Effector CD4-positive, alpha-beta T cell (primary cell): ENCODE results near the gene DMRTC2.
"Not testable (repeated sequence)": the region's sequence is repeated elsewhere in the genome, so short reads cannot be mapped to it uniquely, and the experiment has no call there.

Source experiments
- DNase-seq: peaks from one replicate; pipeline ENCODE4 v3.0.0-alpha.2; 2020

The DMRTC2 gene

DNA sequence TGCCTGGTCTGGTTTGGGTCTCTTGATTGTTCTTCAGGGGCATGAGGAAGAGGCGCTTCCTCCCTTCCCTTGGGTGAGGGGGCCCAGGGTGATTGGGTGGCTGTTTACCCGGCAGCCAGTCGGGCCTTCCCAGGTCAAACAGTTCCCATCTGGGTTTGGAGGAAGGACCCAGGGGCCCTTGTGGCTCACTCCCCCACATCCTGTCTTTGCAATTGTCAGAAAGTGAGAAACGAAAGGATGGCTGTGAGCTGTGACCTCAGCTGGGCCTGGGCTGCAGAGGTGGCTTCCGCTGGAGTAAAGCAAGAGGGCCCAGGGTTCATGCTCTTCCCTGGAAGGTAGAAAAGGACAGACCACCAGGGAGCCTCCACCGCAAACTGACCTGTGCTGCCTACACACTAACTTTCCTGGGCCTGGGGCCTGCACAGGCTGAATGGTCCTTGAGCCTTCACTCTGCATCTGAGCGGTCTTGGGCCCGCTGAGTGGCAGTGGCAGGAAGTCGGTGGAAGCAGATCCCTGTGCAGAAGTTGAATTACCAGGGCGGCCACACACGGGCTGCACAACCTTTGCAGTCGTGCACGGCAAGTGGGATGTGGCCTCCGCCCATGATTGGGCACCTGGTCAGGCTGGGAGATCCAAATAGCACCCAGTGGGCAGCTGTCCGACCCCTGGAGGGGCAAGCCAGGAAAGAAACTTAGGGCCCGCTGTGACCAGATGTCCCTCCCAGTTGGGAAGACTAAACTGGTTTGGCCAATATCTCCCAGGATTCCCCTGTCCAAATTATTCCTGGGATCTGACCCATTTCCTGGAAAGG lies 26.9 kb downstream of the DMRTC2 start:
- DNase-seq, result peak; percentile 47

DNA sequence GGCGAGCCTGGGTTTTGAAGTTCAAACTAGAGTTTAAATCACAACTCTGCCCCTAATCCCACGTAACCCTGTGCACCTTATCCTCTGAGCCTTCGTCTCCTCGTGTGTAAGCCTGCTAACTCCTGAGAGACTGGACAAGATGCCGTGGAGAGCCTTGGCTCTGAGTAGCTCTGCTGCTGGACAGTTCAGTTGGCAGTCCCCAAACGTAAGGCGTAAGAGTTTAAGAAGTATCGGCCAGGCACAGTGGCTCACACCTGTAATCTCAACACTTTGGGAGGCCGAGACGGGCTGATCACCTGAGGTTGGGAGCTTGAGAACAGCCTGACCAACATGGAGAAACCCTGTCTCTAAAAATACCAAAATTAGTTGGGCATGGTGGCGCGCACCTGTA lies 27.5 kb downstream of the DMRTC2 start:
- DNase-seq, result no peak

DNA sequence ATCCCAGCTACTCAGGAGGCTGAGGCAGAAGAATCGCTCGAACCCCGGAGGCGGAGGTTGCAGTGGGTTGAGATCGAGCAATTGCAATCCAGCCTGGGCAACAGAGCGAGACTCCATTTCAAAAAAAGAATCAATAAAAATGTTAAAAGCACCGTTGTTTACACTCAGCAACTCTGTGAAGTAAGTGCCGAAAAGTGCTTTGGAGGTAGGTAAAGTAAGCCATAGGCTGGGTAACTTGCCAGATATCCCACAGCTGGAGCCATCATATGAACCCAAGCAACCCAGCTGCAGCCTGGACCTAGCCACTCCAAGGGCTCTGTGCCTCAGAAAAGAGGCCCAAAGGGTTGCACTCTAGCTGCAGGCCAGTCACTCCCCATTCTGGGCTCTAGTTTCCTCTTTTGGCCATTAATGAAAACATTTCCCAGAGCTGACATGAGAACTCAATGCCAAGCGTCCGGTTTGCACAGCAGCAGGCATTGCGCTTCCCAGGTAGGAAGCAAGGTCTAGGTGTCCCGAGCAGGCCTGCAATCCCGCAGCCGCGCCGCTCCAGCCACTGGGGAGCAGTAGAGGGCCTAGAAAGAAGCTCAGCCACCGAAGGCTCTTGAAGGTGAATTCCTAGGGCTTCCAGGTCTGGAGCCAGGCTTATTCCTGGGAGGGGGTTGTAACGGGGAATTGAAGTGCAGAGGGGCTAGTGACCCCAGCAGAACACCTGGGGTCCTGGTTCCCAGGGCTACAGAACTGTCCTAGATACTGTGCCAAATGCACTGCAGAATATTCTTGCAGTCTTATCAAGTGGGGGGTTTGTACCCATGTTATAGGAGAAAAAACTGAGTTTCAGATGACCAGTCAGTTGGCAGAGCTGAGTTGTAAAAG lies 28.2 kb downstream of the DMRTC2 start:
- peak; percentile 64 for DNase-seq

DNA sequence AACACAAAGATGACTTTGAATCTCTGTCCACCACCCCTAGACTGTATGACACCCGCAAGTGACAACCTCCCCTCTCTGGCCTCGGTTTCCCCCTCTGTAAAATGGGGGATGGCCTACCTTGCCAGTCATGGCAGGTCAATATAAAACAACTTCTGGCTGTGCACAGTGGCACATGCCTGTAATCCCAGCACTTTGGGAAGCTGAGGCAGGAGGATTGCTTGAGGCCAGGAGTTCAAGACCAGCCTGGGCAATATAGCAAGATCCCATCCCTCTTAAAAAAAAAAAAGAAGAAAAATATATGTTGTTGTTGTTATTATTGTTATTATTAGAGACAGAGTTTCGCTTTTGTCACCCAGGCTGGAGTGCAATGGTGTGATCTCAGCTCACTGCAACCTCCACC lies 31.1 kb downstream of the DMRTC2 start:
- DNase-seq, result not testable (repeated sequence)

DNA sequence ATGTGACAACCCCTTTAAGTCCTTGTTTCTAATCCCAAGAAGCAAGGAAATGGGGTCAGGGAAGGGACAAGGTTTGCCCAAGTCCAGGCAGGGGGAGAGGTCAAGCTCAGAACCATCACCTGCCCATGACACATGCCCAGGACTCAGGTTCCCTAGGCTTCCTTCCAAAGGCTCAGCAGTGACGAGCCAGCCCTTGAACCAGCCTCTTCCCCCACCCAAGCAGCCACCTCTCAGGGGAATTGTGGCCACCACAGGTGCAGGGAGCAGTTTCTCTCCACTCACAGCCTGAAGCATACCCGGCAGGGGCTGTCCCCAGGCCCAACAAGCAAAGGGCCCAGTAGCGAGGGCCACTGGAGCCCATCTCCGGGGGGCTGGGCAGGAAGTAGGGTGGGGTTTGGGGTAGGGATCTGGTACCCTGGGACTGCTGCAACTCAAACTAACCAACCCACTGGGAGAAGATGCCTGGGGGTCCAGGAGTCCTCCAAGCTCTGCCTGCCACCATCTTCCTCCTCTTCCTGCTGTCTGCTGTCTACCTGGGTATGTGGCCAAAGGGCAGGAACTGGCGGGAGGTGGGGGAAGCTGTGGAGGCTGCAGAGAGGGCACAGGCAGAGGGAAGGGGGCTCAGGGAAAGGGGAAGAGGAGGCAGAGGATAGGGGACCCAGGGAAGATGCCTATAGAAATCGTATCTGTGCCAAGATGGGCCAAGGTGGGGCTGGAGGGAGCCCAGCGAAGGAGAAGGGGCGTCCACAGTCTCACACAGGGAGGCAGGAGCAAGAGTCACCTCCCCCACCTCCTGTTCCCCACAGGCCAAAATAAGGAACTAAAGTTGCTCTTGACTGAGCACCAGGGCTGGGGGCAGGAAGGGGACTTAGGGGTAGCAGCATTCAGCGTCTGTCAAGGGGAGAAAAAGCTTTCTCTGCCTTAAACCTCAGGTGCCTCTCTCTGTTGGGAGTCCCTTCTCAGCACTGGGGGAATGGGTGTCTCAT lies 32.3 kb downstream of the DMRTC2 start, which contains the start of gene CD79A:
CD79A (plus strand) TSS at position 433 of the 986 bp plus-strand sequence; CDS start at position 459, 26 bp downstream.
- no peak for DNase-seq

DNA sequence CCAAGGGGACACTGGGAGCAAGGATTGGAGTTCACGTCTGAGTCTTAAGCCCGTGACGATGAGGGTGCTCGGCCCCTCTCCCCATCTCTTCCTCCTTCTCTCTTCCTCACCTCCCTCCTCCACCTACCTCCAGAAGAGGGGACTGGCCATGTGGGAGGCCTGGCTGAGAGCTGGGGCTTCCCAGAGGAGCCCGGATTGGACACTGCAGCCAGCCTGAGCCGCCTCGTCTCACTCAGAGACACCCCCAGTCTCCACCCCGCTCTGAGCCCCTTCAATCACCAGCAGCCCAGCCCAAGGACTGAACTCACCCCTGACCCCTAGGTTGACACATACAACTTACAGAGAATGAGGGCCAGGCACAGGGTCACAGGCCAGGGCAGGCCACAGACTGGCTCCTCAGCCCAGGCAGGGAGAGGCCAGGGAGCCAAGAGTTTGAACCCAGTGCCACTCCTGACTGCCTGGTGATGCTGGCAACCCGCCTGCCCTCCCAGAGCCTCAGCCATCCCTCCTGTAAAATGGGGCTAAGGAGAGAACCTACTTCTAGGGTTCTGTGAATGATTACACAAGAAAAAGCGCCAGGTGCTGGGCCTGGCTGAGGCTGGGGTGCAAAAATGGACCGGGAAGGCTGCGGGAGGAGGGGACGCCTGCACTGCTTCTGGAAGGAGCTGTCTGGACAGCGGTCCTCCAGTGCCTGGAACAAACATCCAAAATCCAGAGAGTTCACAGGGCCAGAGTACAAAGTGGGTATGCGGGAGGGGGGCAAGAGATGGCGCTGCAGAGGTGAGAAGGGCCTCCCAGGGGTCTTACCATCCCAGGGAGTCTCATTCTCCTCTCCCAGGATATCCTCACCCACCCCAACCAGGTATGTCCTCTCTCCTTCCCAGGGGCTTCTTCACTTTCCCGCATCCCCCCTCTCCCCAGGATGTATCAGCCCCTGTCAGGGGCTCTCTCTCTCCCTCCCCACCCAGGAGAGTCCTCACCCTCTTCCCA lies 33.4 kb downstream of the DMRTC2 start:
- DNase-seq, result no peak

DNA sequence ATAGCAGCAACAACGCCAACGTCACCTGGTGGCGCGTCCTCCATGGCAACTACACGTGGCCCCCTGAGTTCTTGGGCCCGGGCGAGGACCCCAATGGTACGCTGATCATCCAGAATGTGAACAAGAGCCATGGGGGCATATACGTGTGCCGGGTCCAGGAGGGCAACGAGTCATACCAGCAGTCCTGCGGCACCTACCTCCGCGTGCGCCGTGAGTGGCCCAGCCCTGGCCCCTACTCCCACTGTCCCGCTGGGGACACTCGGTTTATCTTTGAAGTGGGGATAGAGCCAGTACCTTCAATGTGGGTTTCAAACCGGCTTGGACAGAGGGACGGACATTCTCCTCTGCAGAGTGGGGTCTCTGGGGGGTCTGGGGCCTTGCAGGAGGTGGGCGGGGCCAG lies 34.2 kb downstream of the DMRTC2 start:
- no peak for DNase-seq

DNA sequence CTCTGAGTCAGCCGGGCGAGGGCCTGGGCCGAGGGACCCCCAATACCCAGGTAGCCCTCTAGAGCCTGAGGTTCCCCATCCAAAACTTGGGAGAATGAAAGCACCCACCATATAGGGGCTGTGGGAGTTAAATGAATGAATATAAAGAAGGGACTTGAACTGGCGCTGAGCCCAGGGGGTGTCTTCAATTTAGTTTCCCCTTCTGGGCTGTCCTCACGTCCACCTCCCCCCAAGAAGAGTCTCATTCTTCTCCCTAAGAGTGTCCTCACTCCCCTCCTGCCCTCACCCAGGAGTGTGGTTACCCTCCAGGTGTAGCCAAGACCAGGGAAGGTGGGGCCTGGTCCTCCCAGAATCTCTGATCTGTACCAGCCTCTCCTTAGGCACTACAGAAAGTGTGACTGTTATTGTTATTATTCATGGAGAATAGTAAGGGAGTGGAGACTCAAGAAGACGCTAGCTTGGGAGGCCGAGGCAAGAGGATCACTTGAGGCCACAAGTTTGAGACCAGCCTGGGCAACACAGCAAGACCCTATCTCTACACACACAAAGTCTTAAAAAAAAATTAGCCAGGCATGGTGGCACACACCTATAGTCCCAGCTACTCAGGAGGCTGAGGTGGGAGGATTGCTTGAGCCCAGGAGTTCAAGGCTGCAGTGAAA lies 35.0 kb downstream of the DMRTC2 start:
- no peak for DNase-seq

DNA sequence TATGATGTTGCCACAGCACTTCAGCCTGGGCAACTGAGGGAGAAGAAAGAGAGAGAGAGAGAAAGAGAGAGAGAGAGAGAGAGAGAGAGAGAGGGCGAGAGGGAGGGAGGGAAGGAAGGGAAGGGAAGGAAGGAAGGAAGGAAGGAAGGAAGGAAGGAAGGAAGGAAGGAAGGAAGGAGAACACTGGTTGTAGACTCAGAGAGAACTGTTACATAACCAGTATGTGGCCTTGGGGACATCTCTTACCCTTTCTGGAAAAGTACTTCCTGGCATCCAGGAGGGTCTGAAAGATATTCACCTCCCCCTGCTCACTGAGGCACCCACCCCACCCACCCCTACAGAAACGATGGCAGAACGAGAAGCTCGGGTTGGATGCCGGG lies 35.5 kb downstream of the DMRTC2 start:
- DNase-seq, result no peak

DNA sequence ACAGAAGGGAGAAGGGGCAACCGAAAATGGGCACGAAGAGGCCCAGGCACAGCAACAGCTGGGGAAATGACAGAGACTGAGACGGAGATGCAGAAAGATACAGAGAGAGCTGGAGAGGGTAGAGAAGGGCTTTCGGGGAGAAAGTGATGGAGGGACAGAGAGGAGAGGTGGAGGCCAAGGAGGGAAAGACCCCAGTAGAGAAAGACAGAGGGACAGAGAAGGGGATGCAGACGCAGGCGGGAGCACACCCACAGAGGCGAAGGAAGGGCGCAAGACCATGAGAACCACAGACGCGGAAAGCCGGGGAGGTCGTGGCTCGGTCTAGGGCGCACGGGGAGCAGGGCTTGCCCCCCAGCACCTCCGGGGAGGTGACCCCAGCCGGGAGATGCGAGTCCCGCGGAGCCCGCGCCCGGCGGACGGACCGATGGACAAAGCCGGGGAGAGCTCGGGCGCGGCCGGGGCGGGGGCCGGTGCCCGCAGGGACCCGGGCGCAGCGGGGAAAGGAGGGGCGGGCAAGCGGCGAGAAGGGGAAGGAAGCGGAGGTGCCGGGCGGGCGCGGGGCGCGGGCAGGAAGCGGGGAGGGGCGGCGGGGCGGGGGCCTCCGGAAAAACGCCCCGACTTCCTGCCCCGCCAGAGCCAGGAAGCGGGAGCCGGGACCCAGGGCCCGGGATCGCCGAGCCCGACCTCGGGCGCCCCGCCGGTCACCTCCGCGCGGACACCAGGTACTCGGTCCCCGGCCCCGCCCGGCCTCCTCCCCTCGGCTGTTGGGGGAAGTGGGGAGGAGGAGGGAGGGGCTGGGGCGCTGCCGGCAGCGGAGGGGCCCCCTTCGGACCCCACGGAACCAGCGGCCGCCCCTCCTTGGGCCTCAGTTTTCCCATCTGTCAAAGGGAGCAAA lies 38.0 kb downstream of the DMRTC2 start, which contains the start of gene ARHGEF1:
ARHGEF1 (plus strand) TSS at position 617 of the 895 bp plus-strand sequence. CDS start 4,899 bp downstream, outside the sequence.
- peak; percentile 47 for DNase-seq

DNA sequence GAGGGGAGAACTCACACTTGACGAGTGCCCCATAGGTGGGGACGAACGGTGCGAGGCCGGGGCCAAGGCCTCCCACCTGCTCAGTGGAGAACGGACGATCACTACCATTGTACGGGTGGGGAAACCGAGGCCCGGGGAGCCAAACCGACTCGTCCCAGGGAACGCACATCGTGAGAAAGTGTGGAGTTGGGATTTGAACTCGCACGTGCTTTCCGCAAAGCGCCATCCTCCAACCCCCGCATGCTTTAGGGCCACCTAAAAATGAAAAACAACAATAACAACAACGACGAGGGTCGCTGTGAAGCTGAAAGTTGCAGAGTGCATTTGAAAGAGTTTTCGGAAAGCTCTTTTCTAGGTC lies 38.6 kb downstream of the DMRTC2 start:
- no peak for DNase-seq

DNA sequence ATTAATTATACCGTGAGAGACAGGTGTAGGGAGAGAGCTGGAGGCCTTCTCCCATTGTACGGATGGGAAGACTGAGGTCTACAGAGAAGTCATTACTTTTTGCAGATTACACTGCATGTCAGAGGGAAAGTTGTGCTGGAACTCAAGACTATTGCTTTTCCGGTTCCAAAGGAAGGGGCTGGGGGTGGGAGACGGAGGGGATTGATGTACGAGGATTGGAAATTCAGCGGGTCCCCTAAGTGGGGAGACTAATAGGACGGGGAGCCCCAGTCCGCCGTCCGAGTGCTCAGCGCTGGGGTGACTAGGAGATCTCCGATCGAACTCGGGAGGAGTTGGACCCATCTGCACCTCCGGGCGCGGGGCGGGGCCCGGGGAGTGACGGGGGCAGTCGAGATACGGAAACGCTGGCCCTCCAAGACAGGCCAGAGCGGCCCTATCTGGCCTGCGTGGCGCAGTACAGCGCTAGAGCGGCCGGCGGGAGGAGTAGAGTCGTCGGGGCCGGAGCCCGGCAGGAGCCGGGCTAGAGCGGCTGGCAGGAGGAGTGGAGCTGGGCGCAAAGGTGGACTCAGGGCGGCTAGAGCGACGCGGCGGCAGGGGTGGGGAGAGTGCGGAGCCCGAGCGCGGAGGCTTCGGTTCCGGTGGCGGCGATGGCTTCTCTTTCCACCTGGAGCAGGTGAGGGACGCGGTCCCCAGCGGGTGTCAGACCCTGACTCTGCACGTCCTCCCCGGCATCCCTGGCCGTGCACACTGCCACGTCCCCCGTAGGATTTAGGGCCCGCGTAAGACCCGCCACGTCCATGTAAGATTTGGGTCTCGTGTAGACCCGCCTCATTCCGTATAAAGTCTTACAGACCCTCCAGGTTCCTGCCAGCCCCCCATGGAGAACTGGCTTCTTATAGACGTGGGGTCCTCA lies 39.2 kb downstream of the DMRTC2 start:
- DNase-seq, result peak; percentile 76

DNA sequence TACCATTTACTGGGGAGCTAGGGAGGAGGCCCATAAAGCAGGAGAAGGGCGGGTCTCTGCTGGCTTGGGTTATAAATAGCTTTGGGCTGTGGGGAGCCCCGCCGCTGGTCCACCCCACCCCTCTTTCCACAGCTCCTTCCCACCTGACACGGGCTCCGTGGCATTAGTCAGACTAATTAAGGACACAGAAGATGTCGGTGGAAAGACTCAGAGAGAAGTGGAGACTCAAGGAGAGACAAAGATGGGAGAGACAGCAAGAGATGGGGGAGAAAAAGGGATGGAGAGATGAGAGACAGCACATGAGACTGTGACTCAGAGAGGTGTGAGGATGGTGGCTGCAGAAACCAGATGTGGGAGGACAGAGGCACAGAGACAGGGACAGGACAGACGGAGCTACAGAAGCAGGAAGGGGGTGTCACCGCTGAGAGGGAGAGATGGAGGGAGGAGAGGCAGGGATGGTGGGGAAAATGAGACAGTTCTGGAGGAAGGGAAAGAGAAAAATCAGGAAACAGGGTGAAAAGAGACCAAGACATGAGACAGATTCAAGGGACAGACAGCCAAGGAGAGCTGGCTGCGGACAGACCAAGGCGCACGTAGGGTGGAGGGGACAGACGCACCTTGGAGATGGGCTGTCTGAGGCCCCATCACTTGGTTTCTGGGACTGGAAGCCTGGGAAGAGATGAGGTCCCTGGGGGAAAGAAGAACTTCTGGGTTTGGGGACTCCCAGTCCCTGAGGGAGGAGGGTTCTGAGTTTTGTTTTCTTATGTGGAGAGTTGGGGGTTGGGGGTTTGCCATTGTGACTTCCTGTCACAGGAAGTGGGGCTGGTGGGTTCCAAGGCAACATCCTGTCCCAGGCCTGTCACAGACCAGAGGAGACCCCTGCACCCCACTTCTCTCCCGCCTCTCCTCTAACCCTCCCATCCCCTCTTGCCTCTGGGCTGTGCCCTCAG lies 42.2 kb downstream of the DMRTC2 start:
- DNase-seq, result peak; percentile 61

DNA sequence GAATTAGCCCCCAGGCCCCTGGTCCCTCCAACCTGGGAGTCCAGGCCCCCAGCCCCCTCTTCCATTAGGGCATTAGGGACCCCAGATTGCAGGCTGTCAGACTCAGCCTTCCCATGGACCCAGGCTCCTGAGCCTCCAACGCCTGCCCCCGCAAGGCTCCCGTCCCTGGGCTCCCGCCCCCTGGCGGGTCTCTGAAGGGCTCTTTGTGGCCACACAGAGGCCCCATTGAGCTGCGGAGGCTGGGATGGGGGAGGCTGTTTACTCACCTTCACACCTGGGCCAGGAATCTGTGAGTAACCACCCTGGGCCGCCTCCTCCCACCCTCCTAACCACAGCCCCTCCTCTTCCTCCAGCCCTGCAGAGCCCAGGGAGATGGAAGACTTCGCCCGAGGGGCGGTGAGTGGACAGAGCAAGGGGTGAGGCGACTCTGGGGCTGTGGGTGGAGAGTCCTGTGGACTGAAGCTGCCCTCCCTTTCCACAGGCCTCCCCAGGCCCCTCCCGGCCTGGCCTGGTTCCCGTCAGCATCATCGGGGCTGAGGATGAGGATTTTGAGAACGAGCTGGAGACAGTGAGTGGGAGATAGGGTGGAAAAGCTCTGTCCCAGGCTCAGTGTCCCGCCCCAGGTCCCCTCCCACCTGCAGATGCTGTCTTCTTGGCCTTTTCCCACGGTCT lies 43.0 kb downstream of the DMRTC2 start:
- peak; percentile 78 for DNase-seq

DNA sequence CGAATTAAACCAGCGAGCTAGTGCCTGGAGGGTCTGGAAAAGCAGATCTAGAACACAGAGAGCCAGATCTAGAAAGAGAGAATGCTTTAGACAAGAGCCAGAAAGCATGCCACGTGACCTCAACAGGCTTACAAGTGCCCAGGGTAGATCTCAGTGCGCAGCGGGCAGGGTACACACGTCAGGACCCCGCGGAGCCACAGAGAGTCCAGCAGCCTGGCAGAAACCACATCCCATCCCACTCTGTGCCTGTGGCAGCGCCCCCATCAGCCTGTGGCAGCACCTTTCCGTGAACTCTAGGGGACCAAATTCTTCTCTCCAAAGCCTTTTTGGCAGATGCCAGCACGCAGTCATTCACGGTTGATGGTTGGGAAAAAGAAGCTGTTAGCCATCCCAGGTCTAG lies 44.1 kb downstream of the DMRTC2 start:
- DNase-seq, result no peak

DNA sequence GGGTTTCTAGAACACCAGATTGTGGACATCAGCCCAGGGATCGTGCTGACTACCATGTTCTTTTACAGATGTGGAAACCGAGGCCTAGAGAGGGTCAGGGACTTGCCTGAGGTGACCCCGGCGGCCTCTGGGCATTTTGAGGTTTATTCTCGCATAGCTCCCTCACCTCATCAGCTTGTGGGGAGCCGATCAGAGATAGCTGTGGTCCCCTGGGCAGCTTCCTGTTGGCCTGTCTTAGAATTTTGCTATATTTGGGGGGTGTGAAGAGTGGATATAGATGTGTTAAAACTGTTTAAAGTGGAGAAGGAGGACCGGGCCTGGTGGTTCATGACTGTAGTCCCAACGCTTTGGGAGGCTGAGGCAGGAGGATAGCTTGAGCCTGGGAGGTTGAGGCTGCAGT lies 45.1 kb downstream of the DMRTC2 start:
- no peak for DNase-seq

DNA sequence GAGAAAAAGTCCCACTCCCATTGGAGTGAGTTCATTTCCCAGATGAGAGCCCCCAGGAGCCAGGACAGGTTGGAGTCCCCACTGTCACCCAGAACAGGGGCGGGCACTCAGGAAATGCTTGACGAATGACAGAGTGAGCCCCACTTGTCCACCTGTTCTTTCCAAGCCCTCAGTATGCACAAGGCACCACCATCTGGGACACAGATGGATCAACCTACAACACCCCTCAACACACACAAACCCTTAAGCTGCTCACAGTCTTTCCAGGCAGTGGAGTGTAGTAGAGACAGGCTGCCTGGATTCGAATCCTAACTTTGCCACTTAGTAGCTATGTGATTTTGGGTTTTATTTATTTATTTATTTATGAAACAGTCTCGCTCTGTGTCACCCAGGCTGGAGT lies 46.1 kb downstream of the DMRTC2 start:
- no peak for DNase-seq
